ENCODE measurements around the gene NELFB. TPM values are rescaled to one million over a fixed set of nuclear protein-coding genes. Genes with fewer than 3 reads are reported as not detected.

The NELFB gene
- polyA plus RNA-seq, 1 donor from 2014 or later: 64.7 TPM

DNA sequence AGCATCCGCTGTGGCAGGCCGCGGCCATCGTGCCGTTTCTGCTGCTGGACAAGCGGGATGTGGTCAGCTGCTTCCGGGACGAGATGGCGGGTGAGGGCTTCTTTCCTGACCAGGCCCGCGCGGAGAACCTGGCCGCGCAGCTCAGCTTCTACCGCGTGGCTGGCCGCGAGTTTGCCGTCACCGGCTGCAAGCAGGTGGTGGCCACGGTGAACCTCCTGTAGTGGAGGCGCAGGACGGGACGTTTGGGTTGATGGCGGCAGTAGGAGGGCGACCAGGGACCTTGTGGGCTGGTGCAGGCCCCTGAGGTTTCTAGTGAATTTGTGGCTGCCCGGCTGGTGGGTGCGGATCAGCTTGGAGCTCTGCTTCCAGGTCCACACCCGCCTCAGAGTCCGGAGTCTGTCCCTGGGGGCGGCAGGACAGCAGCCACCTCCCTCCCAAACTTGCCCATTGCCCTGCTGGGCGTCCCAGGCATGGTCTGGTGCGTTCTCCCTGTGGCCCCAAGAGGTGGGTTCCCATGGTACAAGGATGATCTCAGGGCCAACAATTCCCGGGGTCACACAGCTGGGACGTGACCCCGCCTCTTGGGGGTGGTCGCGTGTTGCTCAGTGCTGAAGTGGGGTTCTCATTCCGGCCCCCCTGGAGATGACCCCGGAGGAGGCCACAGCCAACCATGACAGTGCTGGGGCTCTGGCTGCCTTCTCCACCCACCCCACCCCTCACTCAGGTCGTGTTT lies 24.8 kb downstream of the NELFB start:
- no peak overlapping the region for H3K4me2 ChIP-seq (ENCODE audit: low read length)
- H2AFZ ChIP-seq (ENCODE audit: low read depth, low read length): no peak overlapping the region
- H3K27me3 ChIP-seq (ENCODE audit: insufficient read depth, low read depth, low read length): peaks cover 18% of the 10 kb centered on the region

More for the DNA sequence above, 24.8 kb downstream of the NELFB start:
- no peaks in the 10 kb centered on the region for H3K36me3 ChIP-seq (ENCODE audit: insufficient read depth, low read length)
- TF ChIP-seq MXI1 (conservative IDR thresholded peaks at IDR 0.05; ENCODE audit: poor library complexity, severe bottlenecking): no peak
- TF ChIP-seq CTCF (IDR thresholded peaks at IDR 0.05; ENCODE audit: poor library complexity, severe bottlenecking): no peak
- no peak for TF ChIP-seq REST (IDR thresholded peaks at IDR 0.05; ENCODE audit: borderline replicate concordance)
- no peak for TF ChIP-seq POLR2AphosphoS5 (IDR thresholded peaks at IDR 0.05)
- no peak for TF ChIP-seq EP300 (conservative IDR thresholded peaks at IDR 0.05; ENCODE audit: poor library complexity, severe bottlenecking)
- TF ChIP-seq SMC3 (conservative IDR thresholded peaks at IDR 0.05; ENCODE audit: poor library complexity): no peak
- TF ChIP-seq TAF1 (IDR thresholded peaks at IDR 0.05; ENCODE audit: low read depth): no peak
- no peak for TF ChIP-seq EZH2 (IDR thresholded peaks at IDR 0.05; ENCODE audit: borderline replicate concordance, insufficient read depth, low read length, poor library complexity, severe bottlenecking)
- TF ChIP-seq RAD21 (conservative IDR thresholded peaks at IDR 0.05): no peak
- no peaks in the 10 kb centered on the region for H3K79me2 ChIP-seq (replicated peaks; ENCODE audit: insufficient read depth, low read length)
- H3K9ac ChIP-seq (ENCODE audit: low read length): no peak overlapping the region
- no peaks in the 10 kb centered on the region for H3F3A ChIP-seq (ENCODE audit: insufficient read depth, low read length, poor library complexity, severe bottlenecking)
- no peaks in the 10 kb centered on the region for H3K9me3 ChIP-seq (ENCODE audit: low read length)
- H3K27ac ChIP-seq (ENCODE audit: low read length): no peak overlapping the region
- H3K4me3 ChIP-seq (ENCODE audit: low read length): no peak overlapping the region
- H4K20me1 ChIP-seq (ENCODE audit: insufficient read depth): no peaks in the 10 kb centered on the region
- no peaks in the 10 kb centered on the region for H3K9me2 ChIP-seq (ENCODE audit: insufficient read depth, low read length)
